NCI-H2081 (cell line): ENCODE results near the gene MDFIC2.
A peak's percentile ranks its signal among the peaks of the same experiment; 100 is the strongest.
"Not testable (repeated sequence)": the region's sequence is repeated elsewhere in the genome, so short reads cannot be mapped to it uniquely, and the experiment has no call there.

ENCODE experiments used
- DNase-seq, 2 experiments: peaks; one replicate each; lab custom pipeline; 2025; lab: John Stamatoyannopoulos, UW

The MDFIC2 gene

GRCh38 chr3:70312336-70312735 is at the start of gene MDFIC2:
TSS of gene MDFIC2 (minus strand) at chr3:70312638. CDS start at chr3:70311973, 665 bp downstream.
- DNase-seq, result no peak

GRCh38 chr3:70360979-70361760 is 48.7 kb upstream of the MDFIC2 start:
- no peak for DNase-seq

DNA sequence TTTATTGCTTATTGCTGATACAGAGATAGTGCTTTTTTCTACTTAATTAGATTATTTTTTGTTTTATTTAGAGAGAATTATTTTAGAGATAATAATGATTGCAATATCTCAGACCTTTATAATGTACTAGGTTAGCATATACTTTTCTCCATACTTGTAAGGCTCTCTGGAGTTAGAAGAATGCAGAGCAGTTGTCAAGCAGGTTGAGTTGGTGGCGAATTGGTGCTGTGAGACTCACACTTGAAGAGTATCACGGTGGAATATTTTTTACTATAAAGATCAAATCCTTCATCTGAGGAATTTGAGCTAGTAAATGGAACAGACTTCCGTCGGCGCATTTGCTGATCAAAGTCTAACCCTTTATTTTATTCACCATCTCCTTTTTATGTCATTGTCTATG is 47.3 kb upstream of the MDFIC2 start:
- no peak for DNase-seq

DNA sequence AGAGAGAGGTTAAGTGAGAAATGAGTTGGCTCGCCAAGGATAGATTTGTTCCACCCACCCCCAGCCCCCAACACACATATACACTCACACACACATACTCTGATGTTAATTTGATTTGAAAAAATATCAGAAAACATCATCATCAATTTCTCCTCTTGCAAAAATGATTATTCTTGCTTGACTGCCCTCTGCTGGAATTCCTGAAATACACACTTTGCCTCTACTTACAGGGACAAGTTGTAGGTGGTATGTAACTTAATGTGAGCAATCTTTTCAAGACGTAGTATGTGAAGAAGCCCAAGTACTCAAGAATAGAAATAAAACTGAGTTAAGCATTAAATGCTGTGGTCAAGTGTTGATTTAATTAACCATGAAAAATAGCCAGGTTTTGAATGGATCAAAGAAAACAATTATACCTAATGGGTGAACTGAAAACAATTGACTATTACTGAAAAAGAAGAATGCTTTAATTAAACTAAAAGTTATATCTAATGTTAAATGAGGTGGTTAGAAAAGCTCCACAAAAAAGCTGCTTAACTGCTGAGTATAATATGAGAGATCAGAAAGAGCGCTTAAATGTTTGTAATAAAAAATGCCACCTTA is 46.6 kb upstream of the MDFIC2 start:
- DNase-seq, result peak in 1 of 2 experiments; percentile 16

DNA sequence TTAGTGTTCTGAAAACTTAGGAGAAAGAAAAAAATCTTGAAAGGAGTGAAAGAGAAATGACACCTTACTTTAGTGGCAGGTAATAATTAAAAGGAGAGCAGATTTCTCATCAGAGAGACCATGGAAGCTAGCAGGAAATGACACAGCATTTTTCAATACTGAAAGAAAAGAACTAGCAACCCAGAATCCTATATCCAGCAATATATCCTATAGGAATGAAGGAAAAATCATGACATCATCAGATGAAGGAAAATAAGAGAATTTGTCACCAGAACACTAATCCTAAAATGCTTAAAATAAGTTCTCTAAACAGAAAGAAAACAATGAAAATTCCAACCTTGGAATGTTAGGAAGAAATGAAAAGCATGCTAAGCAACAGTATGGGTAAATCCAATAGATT is 39.8 kb upstream of the MDFIC2 start:
- no peak for DNase-seq

DNA sequence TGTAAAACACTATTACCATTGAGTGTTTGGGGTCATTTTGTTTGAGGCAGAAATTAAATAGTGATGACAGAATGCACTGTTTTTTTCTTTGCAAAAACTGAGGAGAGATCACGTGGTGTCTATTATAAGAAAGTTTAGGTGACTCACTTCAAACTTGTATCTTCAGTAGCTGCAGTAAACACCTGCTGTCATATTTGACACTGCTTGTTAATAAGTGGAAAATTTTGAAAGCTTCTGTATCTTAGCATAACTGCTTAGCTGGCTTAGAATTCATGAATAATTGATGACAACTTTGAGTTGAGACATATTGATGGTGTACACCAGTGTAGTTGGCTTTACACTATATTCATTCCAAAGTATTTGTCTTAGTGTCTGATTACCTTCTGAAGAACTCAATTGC is 29.7 kb upstream of the MDFIC2 start:
- DNase-seq, result no peak

GRCh38 chr3:70336885-70337284 is 24.4 kb upstream of the MDFIC2 start:
- not testable (repeated sequence) for DNase-seq

- no peak for DNase-seq
Measured at GRCh38 chr3:70333080-70333479, 20.6 kb upstream of the MDFIC2 start.

GRCh38 chr3:70315021-70315420 is 2.6 kb upstream of the MDFIC2 start:
- DNase-seq, result no peak

DNA sequence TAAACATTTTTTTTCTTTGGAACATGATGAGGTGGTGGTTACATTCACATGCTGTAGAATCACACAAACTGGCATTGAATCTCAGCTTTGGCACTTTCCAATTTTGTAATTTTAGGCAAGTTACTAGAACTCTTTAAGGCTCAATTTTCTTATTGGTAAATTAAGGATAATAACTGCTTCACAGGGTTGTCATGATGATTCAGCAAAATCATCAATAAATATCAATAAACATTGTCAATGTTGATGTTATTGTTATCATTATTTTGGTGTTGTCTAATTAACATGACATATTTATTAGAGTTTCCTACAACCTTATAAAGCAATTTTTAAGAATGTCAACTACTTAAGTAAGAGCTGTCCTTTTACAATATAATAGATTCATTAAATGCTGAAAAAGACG is 1.6 kb downstream of the MDFIC2 start:
- DNase-seq, result no peak

- no peak for DNase-seq
Measured at GRCh38 chr3:70309591-70309990, 2.8 kb downstream of the MDFIC2 start.

DNA sequence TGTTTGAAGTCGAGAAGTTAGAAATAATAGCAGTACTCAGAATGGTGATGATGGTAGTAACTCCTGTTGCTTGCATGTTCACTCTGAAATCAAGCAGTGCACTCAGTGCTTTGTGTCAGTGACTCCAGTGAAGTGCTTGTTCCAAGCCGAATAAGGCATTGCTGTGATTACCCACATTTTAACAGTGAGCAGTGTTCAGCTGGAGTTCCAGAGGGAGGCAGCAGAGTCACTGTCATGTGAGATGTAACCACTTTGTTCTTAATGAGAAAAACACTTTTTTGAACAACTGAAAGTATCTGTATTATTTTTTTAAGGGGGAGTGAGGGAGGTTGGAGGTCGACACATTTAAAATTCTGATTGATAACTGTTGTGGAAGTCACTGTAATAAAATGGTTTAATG is 3.7 kb downstream of the MDFIC2 start:
- no peak for DNase-seq

- no peak for DNase-seq
Measured at GRCh38 chr3:70306736-70307135, 5.7 kb downstream of the MDFIC2 start.

DNA sequence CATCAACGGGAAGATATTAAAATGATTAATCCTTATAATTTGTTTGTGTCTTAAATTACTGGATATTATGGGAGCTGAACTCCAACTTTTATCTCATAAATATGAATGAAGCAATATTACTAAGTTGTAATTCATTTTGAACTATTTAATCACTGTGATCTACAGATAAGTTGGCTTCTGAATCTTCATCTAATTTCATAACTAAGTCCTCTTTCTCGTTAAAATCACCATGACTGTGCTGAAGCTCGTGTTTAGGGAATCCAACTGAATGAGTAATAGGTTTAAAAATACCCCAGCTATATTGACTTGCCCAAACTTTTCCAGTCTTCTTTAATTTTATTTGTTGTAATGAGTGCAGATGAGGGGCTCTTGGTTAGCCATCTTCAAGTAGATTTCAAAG is 14.1 kb downstream of the MDFIC2 start:
- DNase-seq, result no peak

DNA sequence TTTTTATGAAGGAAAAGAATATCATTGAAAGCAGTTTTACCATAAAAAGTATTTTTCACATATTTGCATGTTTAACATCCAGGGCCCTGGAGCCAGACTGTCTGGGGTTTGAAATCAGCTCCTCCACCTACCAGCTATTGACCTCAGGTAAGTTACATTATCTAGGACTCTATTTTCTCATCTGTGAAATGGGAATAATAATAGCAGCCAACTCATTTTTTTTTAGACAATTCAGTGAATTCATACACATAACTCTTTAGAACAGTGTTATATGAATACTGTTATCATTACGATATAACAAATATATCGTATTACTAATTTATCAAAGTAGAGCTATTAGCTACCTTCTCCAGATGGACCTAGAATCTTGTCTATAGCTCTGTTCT is 21.3 kb downstream of the MDFIC2 start:
- no peak for DNase-seq

- not testable (repeated sequence) for DNase-seq
Measured at GRCh38 chr3:70290431-70291096, 21.9 kb downstream of the MDFIC2 start.

- no peak for DNase-seq
Measured at GRCh38 chr3:70281663-70282062, 30.8 kb downstream of the MDFIC2 start.

DNA sequence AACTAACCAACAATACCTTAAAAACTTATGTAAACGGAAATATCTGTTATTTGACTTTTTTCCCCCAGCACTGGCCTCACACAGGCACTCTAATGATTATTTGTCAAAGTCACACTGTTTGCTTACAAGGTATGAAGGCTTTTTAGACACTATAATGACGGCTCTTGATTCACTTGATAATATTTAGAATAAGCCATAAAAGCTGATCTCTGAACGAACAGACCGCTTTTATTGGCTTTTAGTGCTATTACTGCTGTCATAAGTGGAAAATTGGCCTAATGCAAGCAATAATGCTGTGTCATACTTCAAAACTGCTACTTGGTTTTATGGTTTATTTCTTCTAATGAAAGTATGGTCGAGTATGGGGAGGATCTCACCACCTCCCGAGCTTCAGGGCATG is 35.1 kb downstream of the MDFIC2 start:
- DNase-seq, result peak; percentile 64 to 89

- no peak for DNase-seq
Measured at GRCh38 chr3:70276901-70277300, 35.5 kb downstream of the MDFIC2 start.

- DNase-seq, result peak in 1 of 2 experiments; percentile 3
Measured at GRCh38 chr3:70273492-70273891, 38.9 kb downstream of the MDFIC2 start.

GRCh38 chr3:70272798-70273197 is 39.6 kb downstream of the MDFIC2 start:
- no peak for DNase-seq

DNA sequence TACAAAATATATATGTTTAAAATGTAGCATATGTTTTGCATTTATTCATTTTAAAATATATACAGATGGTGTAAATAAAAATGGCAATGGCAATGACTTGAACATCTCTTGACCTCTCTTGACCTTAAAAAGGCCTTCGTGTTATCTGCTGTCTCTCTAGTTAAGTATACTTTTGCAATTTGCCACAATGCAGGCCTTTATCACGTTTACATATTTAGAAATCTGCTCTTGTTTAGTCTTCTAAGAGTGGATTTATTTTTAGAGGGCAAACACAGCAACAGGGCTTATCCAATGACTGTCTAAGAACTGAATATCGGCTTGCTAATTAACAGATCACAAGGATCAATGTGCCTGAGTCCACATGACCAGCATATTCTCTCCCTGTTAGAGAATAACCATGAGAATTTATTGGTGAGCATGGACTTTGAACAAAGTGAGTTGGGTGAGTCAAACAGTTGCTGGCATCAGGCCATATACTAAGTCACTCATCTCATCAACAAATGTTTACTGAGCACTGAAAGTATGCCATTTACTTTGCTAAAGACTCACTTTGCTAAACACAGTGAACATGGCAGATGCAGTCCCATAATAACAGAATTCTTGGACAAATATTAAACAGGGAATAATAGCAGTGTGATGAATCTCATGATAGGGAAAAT is 48.2 kb downstream of the MDFIC2 start:
- DNase-seq, result no peak

DNA sequence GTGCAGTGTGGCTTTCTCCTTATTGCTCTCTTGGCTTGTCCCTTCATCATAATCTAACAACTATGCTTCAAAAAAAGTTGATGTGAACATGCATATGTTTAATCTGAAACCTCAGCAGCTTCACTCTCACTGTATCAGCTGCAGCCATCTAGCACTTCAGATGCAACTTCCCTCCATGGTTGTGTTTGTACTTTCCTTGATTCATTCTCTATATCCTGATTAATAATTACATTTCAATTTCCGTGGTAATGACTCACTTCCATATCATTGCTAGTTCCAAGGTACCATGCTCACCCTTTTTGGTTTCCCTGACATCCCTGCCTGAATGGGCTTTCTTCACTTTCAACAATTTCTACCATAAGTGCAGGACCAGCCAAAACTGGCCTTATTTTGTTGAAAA is 51.2 kb downstream of the MDFIC2 start:
- DNase-seq, result no peak
